K562 (cell line): ENCODE results near the gene DUS1L. TPM values are rescaled to one million over a fixed set of nuclear protein-coding genes. Genes with fewer than 3 reads are reported as not detected.

Experiments used
- ATAC-seq: fragments of 200-7000 bp; cut with Tn5 transposase; 3 replicates; pipeline ENCODE4 v1.9.1; 2020; ENCODE audit warnings: moderate library complexity
- BruUV-seq: library from RNA; stranded (reverse); fragments of 400-500 nt; replicated peaks from 2 replicates; lab custom pipeline; 2021; lab: Mats Ljungman, UMichigan
- CTCF ChIA-PET: fragments of 300-600 bp; formaldehyde crosslinking; extraction: SDS; loops from one replicate; lab custom pipeline; 2021; ENCODE audit warnings: low intra/inter-chr PET ratio; lab: Yijun Ruan, JAX
- POLR2A ChIA-PET: fragments of 300-600, 350-650 bp; sonication (Branson Sonifier 250); formaldehyde crosslinking; extraction: SDS; loops from one replicate; lab custom pipeline; 2021; ENCODE audit warnings: antibody characterized with exemption, inconsistent platforms; lab: Yijun Ruan, JAX
- DNase-seq, 4 experiments: peaks; one replicate each; pipeline versions ENCODE4 v3.0.0 to v3.0.0-alpha.2; 2011 to 2018; ENCODE audit warnings: low spot score in 3 of 4, mixed read lengths in 3 of 4; ENCODE audit errors: extremely low read depth in 1 of 4
- FAIRE-seq: peaks from 2 replicates; lab custom pipeline; 2011; peaks lifted over from hg19 to GRCh38; lab: Jason Lieb, UNC
- H2AFZ ChIP-seq: 2 replicates; pipeline ENCODE4 v1.6.0; 2011; ENCODE audit warnings: low read depth, low read length, control low read depth, inconsistent platforms
- H3K27ac ChIP-seq: fragments of 200-600 bp; 3 replicates; pipeline ENCODE4 v1.8.0; 2011; ENCODE audit warnings: low read depth, mild to moderate bottlenecking, control low read depth, inconsistent platforms, low read length, moderate library complexity, mixed read lengths; ENCODE audit errors: extremely low read depth
- H3K27me3 ChIP-seq, 2 experiments: fragments of 300-600 bp in 1 of 2; 2 replicates in 1 of 2; 3 replicates in 1 of 2; pipeline versions ENCODE4 v1.6.0 to v1.8.0; 2011; ENCODE audit warnings: inconsistent platforms in 2 of 2, low read length in 2 of 2, mild to moderate bottlenecking in 1 of 2, mixed read lengths in 1 of 2, moderate library complexity in 1 of 2; ENCODE audit not compliant: control insufficient read depth in 2 of 2, insufficient read depth in 2 of 2
- H3K36me3 ChIP-seq: fragments of 300-600 bp; 3 replicates; pipeline ENCODE4 v1.8.0; 2011; ENCODE audit warnings: mild to moderate bottlenecking, low read length, inconsistent platforms; ENCODE audit not compliant: control insufficient read depth, insufficient read depth
- H3K4me1 ChIP-seq, 2 experiments: fragments of 200-600 bp in 1 of 2; replicated peaks in 1 of 2; 2 replicates in 1 of 2; 3 replicates in 1 of 2; pipeline versions ENCODE4 v1.5.1 to v1.8.0; 2011; ENCODE audit warnings: inconsistent platforms in 2 of 2, low read length in 2 of 2, mild to moderate bottlenecking in 1 of 2, mixed read lengths in 1 of 2, moderate library complexity in 1 of 2; ENCODE audit not compliant: control insufficient read depth in 2 of 2, insufficient read depth in 2 of 2
- H3K4me2 ChIP-seq: 2 replicates; pipeline ENCODE4 v1.6.1; 2011; ENCODE audit warnings: low read length, control low read depth, inconsistent platforms, mixed read lengths; ENCODE audit not compliant: insufficient read depth
- H3K4me3 ChIP-seq: fragments of 200-600 bp; sonication (generic), shearing (Covaris generic); 2 replicates; pipeline ENCODE4 v1.5.1; 2016; ENCODE audit warnings: control low read depth, inconsistent platforms
- H3K79me2 ChIP-seq: fragments of 200-600 bp; 3 replicates; pipeline ENCODE4 v1.8.0; 2011; ENCODE audit warnings: low read length, inconsistent platforms; ENCODE audit not compliant: control insufficient read depth, insufficient read depth
- H3K9ac ChIP-seq, 2 experiments: 2 replicates each; pipeline versions ENCODE4 v1.6.0 to v1.6.1; 2011; ENCODE audit warnings: low read depth in 2 of 2, low read length in 2 of 2, control low read depth in 1 of 2, inconsistent platforms in 1 of 2, mild to moderate bottlenecking in 1 of 2, mixed read lengths in 1 of 2; ENCODE audit not compliant: insufficient read depth in 1 of 2
- H3K9me1 ChIP-seq: one replicate; pipeline ENCODE4 v1.6.0; 2011; ENCODE audit warnings: inconsistent platforms, mild to moderate bottlenecking, low read length, moderate library complexity; ENCODE audit not compliant: control insufficient read depth, insufficient read depth
- H3K9me3 ChIP-seq: replicated peaks from 2 replicates; pipeline ENCODE4 v1.5.1; 2011; ENCODE audit warnings: low read depth, low read length, inconsistent platforms; ENCODE audit not compliant: control insufficient read depth, insufficient read depth
- H4K20me1 ChIP-seq: replicated peaks from 2 replicates; pipeline ENCODE4 v1.6.1; 2011; ENCODE audit warnings: low read length, inconsistent platforms, mixed read lengths; ENCODE audit not compliant: control insufficient read depth, insufficient read depth
- CREBBP ChIP-seq: IDR thresholded peaks from one replicate; pipeline ENCODE4 v1.6.1; 2012; ENCODE audit warnings: low read depth, mild to moderate bottlenecking, control low read depth, inconsistent platforms, low read length
- HMGN3 ChIP-seq: IDR thresholded peaks from 2 replicates; pipeline ENCODE4 v1.6.1; 2011; ENCODE audit warnings: borderline replicate concordance, low read depth, mild to moderate bottlenecking, mixed read lengths, low read length; ENCODE audit not compliant: insufficient read length; ENCODE audit errors: extremely low read depth
- KAT7 ChIP-seq: sonication (generic); formaldehyde crosslinking; IDR thresholded peaks from 2 replicates; pipeline ENCODE4 v1.8.0; 2022; ENCODE audit warnings: missing genetic modification reagents, mild to moderate bottlenecking, borderline replicate concordance
- KAT8 ChIP-seq: fragments of 450-650 bp; IDR thresholded peaks from 2 replicates; pipeline ENCODE4 v1.6.1; 2016; ENCODE audit warnings: low read depth, mild to moderate bottlenecking
- KLF10 ChIP-seq: fragments of 250-450 bp; sonication (Bioruptor Pico); IDR thresholded peaks from 2 replicates; pipeline ENCODE4 v1.6.1; 2021; ENCODE audit warnings: matching md5 sums
- MEF2D ChIP-seq: conservative IDR thresholded peaks from 2 replicates; pipeline ENCODE4 v1.6.1; 2016; ENCODE audit warnings: low read depth, missing genetic modification characterization, missing compliant biosample characterization
- NCOA1 ChIP-seq: fragments of 450-650 bp; IDR thresholded peaks from 2 replicates; pipeline ENCODE4 v1.6.1; 2016; ENCODE audit warnings: low read depth
- POLR3G ChIP-seq: IDR thresholded peaks from 2 replicates; pipeline ENCODE4 v1.6.1; 2011; ENCODE audit not compliant: insufficient read length, insufficient replicate concordance; ENCODE audit errors: extremely low read depth
- PTRF ChIP-seq: fragments of 450-650 bp; IDR thresholded peaks from 2 replicates; pipeline ENCODE4 v1.6.1; 2016; ENCODE audit warnings: mild to moderate bottlenecking, missing genetic modification characterization, missing compliant biosample characterization
- SAP30 ChIP-seq: fragments of 200-600 bp; sonication (generic); IDR thresholded peaks from 2 replicates; pipeline ENCODE4 v1.6.1; 2012; ENCODE audit warnings: borderline replicate concordance, low read depth, mild to moderate bottlenecking, moderate library complexity, low read length, control low read depth, inconsistent platforms; ENCODE audit not compliant: insufficient read depth, poor library complexity, severe bottlenecking
- YY1 ChIP-seq, 3 experiments: IDR thresholded peaks; 2 replicates each; pipeline ENCODE4 v1.6.1; 2011; ENCODE audit warnings: low read length in 2 of 3, mild to moderate bottlenecking in 2 of 3, moderate library complexity in 2 of 3, borderline replicate concordance in 1 of 3, control low read depth in 1 of 3, low read depth in 1 of 3; ENCODE audit not compliant: insufficient read depth in 3 of 3, insufficient replicate concordance in 2 of 3, control insufficient read depth in 1 of 3, insufficient read length in 1 of 3; ENCODE audit errors: extremely low read depth in 1 of 3
- ZBTB9 ChIP-seq: fragments of 450-650 bp; formaldehyde crosslinking; IDR thresholded peaks from 2 replicates; pipeline ENCODE4 v1.4.0; 2020; ENCODE audit warnings: mild to moderate bottlenecking, moderate library complexity
- ZC3H4 ChIP-seq: sonication (generic); formaldehyde crosslinking; IDR thresholded peaks from 2 replicates; pipeline ENCODE4 v1.9.0; 2021; ENCODE audit warnings: missing genetic modification reagents, borderline replicate concordance
- ZHX1 ChIP-seq: fragments of 150-350 bp; conservative IDR thresholded peaks from 2 replicates; pipeline ENCODE4 v1.6.1; 2014; ENCODE audit warnings: low read length
- ZNF184 ChIP-seq: sonication (generic); formaldehyde crosslinking; IDR thresholded peaks from 2 replicates; pipeline ENCODE4 v1.5.0; 2020; ENCODE audit warnings: missing genetic modification reagents
- WGBS: fragments of 100-300 bp; shearing (Covaris generic); methylation state at CpG from one replicate; pipeline ENCODE4 v1.1.6; 2016; ENCODE audit warnings: low coverage, mixed read lengths; ENCODE audit not compliant: insufficient coverage; ENCODE audit errors: missing lambda C conversion rate; 5-methylcytosine and 5-hydroxymethylcytosine counted together
- in situ Hi-C: fragments of 300-500 bp; cut with MboI; formaldehyde crosslinking; loops from 4 replicates; pipeline ENCODE4 v1.15.0; 2018; ENCODE audit warnings: inconsistent platforms, mixed read lengths
- intact Hi-C: fragments of 100-400 bp; cut with micrococcal nuclease; formaldehyde crosslinking; loops from 2 replicates; pipeline ENCODE4 v1.14.2; 2022
- polyA plus RNA-seq, 8 experiments: library from polyadenylated mRNA; depleted of rRNA in 4 of 8; stranded (reverse) in 5 of 8; unstranded in 3 of 8; fragments of >200 nt; fragmentation: Nextera tagmentation in 2 of 8; fragmentation: Illumina TruSeq in 1 of 8; extraction: Ambion mirVana in 2 of 8; extraction: Trizol in 1 of 8; gene quantifications; 2 replicates each; pipeline versions ENCODE4 v1.2.1 to v1.2.3, GENCODE V29; 2011 to 2014; ENCODE audit warnings: inconsistent platforms in 1 of 8, missing spikeins in 1 of 8
- total RNA-seq, 7 experiments: library from RNA; depleted of rRNA in 6 of 7; stranded (reverse); fragments of >200 nt in 6 of 7; fragmentation: Illumina TruSeq in 2 of 7; extraction: Trizol in 2 of 7; gene quantifications; 2 replicates each; pipeline versions ENCODE4 v1.2.1 to v1.2.3, GENCODE V29; 2011 to 2021; ENCODE audit warnings: low replicate concordance in 1 of 7

The DUS1L gene
- total and polyA plus RNA-seq, 9 of the 15 experiments (the other 6 are each of a cell fraction or from before 2014, with no cell fraction given) = 7.8 to 210 (median 83.9) TPM

GRCh38 chr17:82065193-82065637 is 389 bp downstream of the DUS1L start:
- 0% methylated on average over 38 of the region's 47 CpGs for WGBS
- FAIRE-seq = no peak
- no peak for TF ChIP-seq POLR3G
- TF ChIP-seq KAT8 = no peak
- no peak for TF ChIP-seq KAT7 (CRISPR knock-in tag)
- TF ChIP-seq ZNF184 = no peak
- no peak for TF ChIP-seq KLF10
- TF ChIP-seq HMGN3 = no peak
- peak; percentile 78 for TF ChIP-seq SAP30
- TF ChIP-seq ZC3H4 = 0 out of 2 replicates have a peak, but pooled peaks have one; percentile 23
- TF ChIP-seq PTRF (tag) = no peak
- TF ChIP-seq NCOA1 = no peak
- TF ChIP-seq ZHX1 = no peak
- no peak for TF ChIP-seq CREBBP
- no peak for TF ChIP-seq MEF2D (tag)
- no peak for TF ChIP-seq YY1 (IDR thresholded peaks at IDR 0.05; ENCODE audit: borderline replicate concordance in 1 of 3, control insufficient read depth in 1 of 3, extremely low read depth in 1 of 3, insufficient read depth in 3 of 3, insufficient read length in 1 of 3, insufficient replicate concordance in 2 of 3, low read depth in 1 of 3, low read length in 2 of 3)
- TF ChIP-seq ZBTB9 (CRISPR knock-in tag) = no peak

More at GRCh38 chr17:82065193-82065637, 389 bp downstream of the DUS1L start:
- no peaks in the 10 kb centered on the region for H3K27me3 ChIP-seq
- H4K20me1 ChIP-seq = no peaks in the 10 kb centered on the region
- ChIA-PET CTCF (no interaction called here), POLR2A (interaction anchor here (0.6 to 3.9 kb wide), 5 partner anchors 12 to 232 kb away, joined by 3 to 24 read pairs (median 4); partner anchors contain the start of gene FASN)
- no peaks in the 10 kb centered on the region for H3K9me3 ChIP-seq
- in situ Hi-C loops = no loop called here
- H3K4me2 ChIP-seq = peak overlapping the region; percentile 91
- no peaks in the 10 kb centered on the region for H3K9me1 ChIP-seq
- H3K4me3 ChIP-seq = peak overlapping the region; percentile 99
- ATAC-seq (peak; percentile 48), DNase-seq (no peak)
- H2AFZ ChIP-seq = peak overlapping the region; percentile 31; the same call in 1 of the 2 replicates
- BruUV-seq = no TSS peak
- peaks cover 3 to 58% of the 10 kb centered on the region in 2 experiments; a peak in 3 of 5 replicates for H3K4me1 ChIP-seq
- intact Hi-C loops = no loop called here
- H3K79me2 ChIP-seq = peaks cover 28% of the 10 kb centered on the region
- H3K9ac ChIP-seq = peak overlapping the region; percentile 98 to 100
- H3K36me3 ChIP-seq = peaks cover 42% of the 10 kb centered on the region; the same call in 2 of the 3 replicates
- H3K27ac ChIP-seq = peak overlapping the region; percentile 79
